Kidney epithelial cell (primary cell): ENCODE data around the gene FRMPD3. TPM values are rescaled to one million over a fixed set of nuclear protein-coding genes. Genes with fewer than 3 reads are reported as not detected.

ENCODE experiments used
- DNase-seq: peaks from one replicate; pipeline ENCODE4 v3.0.0-alpha.2; 2010; ENCODE audit warnings: low read depth
- H3K27me3 ChIP-seq: 2 replicates; pipeline ENCODE4 v1.6.0; 2011; ENCODE audit warnings: low read length; ENCODE audit not compliant: control insufficient read depth, insufficient read depth
- H3K36me3 ChIP-seq: 2 replicates; pipeline ENCODE4 v1.5.1; 2011; ENCODE audit warnings: low read length; ENCODE audit not compliant: control insufficient read depth, insufficient read depth
- H3K4me3 ChIP-seq: 2 replicates; pipeline ENCODE4 v1.5.1; 2011; ENCODE audit warnings: low read depth, mild to moderate bottlenecking, control low read depth, low read length
- total RNA-seq: library from RNA; depleted of rRNA; stranded (reverse); fragments of >200 nt; gene quantifications from 2 replicates; pipeline ENCODE4 v1.2.3, GENCODE V29; 2015
- TF ChIP-seq, protein P1 (sequence below): IDR thresholded peaks from 2 replicates; pipeline ENCODE4 v1.5.1; 2011; ENCODE audit warnings: mild to moderate bottlenecking, moderate library complexity, low read length, control low read depth, inconsistent platforms; ENCODE audit not compliant: insufficient read depth, poor library complexity, severe bottlenecking

The FRMPD3 gene
- total RNA-seq, 1 donor from 2014 or later: 0.04 TPM

DNA sequence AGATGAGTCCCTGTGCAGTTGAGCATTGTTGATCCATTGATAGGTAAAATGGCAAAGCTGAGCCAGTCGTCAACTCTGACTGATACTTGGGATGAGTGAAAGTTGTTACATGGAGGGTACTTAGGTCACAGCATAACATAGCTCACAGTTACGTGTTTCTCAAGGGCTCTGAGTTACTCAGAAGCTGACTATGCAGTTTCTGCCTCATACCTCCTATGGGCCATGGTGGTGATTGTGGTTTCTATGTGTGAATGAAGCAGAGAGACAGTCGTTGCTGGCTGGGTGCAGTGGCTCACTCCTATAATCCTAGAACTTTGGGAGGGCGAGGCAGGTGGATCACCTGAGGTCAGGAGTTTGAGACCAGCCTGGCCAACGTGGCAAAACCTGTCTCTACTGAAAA lies 30.8 kb downstream of the FRMPD3 start:
- no peak for DNase-seq
- peaks cover 6% of the 10 kb centered on the region for H3K27me3 ChIP-seq
- no peak overlapping the region for H3K4me3 ChIP-seq
- TF ChIP-seq, protein P1, sequence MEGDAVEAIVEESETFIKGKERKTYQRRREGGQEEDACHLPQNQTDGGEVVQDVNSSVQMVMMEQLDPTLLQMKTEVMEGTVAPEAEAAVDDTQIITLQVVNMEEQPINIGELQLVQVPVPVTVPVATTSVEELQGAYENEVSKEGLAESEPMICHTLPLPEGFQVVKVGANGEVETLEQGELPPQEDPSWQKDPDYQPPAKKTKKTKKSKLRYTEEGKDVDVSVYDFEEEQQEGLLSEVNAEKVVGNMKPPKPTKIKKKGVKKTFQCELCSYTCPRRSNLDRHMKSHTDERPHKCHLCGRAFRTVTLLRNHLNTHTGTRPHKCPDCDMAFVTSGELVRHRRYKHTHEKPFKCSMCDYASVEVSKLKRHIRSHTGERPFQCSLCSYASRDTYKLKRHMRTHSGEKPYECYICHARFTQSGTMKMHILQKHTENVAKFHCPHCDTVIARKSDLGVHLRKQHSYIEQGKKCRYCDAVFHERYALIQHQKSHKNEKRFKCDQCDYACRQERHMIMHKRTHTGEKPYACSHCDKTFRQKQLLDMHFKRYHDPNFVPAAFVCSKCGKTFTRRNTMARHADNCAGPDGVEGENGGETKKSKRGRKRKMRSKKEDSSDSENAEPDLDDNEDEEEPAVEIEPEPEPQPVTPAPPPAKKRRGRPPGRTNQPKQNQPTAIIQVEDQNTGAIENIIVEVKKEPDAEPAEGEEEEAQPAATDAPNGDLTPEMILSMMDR: no peak
- H3K36me3 ChIP-seq: no peaks in the 10 kb centered on the region

DNA sequence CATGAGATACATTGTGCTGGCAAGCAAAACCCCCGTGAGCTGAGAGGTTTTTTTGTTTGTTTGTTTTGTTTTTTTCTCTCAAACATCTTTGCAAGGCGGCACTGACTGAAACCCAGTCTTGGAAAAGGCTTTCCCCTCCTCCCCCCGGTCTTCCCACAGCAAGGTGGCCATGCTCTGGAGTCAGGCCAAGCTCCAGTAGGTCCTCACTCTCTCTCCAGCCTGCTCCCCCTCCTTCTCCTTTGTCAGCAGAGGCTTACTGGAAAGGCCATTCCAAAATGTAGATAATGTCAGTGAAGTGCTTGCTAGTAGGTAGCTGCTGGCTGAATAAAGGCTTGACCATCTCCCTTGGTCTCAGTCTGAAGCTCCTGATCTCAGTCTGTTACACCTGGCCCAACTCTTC lies 32.6 kb downstream of the FRMPD3 start:
- DNase-seq: no peak
- no peaks in the 10 kb centered on the region for H3K36me3 ChIP-seq
- TF ChIP-seq, protein P1: no peak
- peaks cover 6% of the 10 kb centered on the region for H3K27me3 ChIP-seq
- no peak overlapping the region for H3K4me3 ChIP-seq

DNA sequence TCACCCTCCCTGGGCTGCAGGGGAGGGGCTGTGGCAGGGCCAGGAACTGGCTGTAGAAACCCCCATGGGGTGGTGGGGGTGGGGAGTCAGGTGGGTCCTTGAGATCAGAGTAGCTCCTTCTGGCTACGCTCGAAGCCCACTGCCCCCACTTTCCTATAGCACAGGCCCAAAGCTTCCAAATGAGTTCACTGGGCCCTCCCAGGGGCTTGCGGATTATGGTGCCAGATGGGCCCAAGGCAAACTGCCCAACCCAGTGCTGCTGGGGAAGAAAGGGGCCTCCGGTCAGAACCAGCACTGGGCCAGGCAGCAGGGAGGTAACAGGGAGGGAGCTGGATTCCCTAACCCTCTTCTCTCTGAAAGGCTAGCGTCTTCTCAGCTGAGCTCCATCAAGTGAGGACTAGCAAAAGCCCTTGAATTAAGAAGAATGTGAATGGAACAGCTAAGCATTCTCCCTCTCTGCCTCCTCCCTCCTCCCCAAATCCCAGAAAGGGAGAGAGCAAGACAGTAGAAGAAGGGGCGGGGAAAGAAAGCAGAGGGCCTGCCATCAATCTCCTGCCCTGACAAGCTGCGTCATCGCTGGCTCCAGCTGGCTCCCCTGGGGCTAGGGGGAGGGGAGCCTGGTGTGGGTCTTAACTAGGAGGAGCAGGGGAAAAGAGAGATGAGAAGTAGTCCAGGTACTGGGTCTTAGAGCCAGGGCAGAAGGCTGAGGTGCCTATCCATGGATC lies 34.7 kb downstream of the FRMPD3 start:
- no peak for DNase-seq
- Histone ChIP-seq H3K36me3 (no peaks in the 10 kb centered on the region), H3K27me3 (peaks cover 4% of the 10 kb centered on the region), H3K4me3 (no peak overlapping the region)
- TF ChIP-seq, protein P1: no peak

DNA sequence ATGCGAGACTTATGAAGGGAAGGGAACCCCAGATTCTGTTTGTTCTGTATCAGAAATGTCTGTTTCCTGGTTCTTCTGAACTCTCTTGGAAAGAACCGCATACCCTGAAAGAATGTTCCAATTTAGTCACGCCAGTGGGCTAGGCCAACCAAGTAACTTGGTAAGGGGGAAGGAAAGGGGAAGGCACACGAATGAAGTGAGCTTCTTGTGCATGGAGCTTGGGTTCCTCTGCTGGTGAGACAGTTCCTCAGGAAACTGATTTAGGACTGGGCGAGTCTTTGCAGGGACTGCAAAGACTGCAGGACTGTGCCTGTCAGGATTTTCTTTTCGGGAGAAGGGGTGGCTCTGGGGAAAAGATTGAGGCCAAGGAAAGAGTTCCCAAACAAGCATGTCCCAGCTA lies 35.6 kb downstream of the FRMPD3 start:
- H3K36me3 ChIP-seq: no peaks in the 10 kb centered on the region
- TF ChIP-seq, protein P1: no peak
- H3K4me3 ChIP-seq: no peak overlapping the region
- peaks cover 4% of the 10 kb centered on the region for H3K27me3 ChIP-seq
- DNase-seq: no peak

DNA sequence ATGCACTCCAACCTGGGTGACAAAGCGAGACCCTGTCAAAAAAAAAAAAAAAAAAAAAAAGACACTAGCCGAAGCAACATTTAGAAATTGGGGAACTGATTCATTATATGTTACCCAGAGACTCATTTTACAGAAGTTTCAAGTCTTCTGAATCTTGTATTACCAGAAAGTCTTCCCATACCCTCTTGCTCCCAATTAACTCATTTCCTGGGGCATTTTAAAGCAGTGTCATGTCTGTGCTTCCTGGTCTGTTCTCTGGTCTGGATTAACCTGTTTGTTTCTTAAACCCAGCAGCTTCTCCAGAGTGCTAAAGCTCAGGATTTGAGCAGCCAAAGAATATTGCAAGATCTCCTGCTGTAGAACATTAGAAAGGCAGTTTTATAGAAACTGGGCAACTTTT lies 43.7 kb downstream of the FRMPD3 start:
- Histone ChIP-seq H3K27me3 (peaks cover 9% of the 10 kb centered on the region), H3K4me3 (no peak overlapping the region), H3K36me3 (no peaks in the 10 kb centered on the region)
- no peak for DNase-seq
- TF ChIP-seq, protein P1: no peak

DNA sequence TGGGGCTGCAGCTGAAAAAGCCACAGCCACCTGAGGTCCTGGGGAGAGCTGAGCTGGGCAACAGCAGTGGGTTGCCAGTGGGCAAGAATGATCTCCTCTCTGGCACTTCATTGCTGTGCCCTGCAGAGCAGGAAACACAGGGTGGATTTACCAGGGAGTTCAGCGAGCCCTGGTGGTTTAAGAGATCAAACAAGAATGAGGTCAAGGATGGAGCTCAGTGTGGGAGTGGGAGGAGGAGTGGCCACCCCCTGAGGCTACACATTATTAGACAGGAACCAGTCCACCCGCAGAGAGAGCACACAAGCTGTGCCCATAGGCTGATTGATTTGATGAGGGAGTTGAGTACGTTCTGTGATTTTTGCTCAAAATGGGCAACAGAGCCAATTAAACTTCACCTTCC lies 47.3 kb downstream of the FRMPD3 start:
- no peak overlapping the region for H3K4me3 ChIP-seq
- TF ChIP-seq, protein P1: no peak
- H3K36me3 ChIP-seq: no peaks in the 10 kb centered on the region
- no peak for DNase-seq
- peaks cover 13% of the 10 kb centered on the region for H3K27me3 ChIP-seq
